ENCODE measurements around the gene TM2D1. TPM values are rescaled to one million over a fixed set of nuclear protein-coding genes. Genes with fewer than 3 reads are reported as not detected.

Gene TM2D1
- total RNA-seq, 1 donor from 2014 or later: 32.3 TPM

DNA sequence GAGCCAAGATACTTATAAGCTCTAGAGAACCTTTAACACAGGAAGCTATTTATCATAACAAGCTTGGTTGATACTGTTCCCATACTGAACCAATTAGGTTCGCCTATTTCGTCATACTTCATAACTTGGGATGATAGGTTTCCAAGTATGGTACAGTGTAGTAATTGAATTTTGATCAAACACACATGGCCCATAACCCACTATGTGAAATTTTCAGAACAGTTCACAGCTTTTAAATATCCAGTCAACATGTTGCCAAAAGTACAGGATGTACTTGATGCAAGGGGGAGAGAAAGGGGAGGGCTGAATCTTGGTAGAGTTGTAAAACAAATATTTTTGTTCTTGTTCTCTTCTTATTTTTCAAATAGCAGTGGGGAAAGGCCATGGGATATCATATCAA is 86.6 kb downstream of the TM2D1 start:
- H3K4me3 Mint-ChIP-seq (ENCODE audit: low read depth): no peak overlapping the region
- intact Hi-C loops (cut with micrococcal nuclease): no loop called here
- peaks cover 8% of the 10 kb centered on the region for H3K4me1 Mint-ChIP-seq (ENCODE audit: low read depth)
- no peak overlapping the region for H3K27ac Mint-ChIP-seq
- peaks cover 9% of the 10 kb centered on the region for H3K27me3 Mint-ChIP-seq (ENCODE audit: low read depth)
- H3K9me3 Mint-ChIP-seq: no peaks in the 10 kb centered on the region
- DNase-seq (ENCODE audit: low spot score): no peak
- H3K36me3 Mint-ChIP-seq (ENCODE audit: low read depth): no peaks in the 10 kb centered on the region

DNA sequence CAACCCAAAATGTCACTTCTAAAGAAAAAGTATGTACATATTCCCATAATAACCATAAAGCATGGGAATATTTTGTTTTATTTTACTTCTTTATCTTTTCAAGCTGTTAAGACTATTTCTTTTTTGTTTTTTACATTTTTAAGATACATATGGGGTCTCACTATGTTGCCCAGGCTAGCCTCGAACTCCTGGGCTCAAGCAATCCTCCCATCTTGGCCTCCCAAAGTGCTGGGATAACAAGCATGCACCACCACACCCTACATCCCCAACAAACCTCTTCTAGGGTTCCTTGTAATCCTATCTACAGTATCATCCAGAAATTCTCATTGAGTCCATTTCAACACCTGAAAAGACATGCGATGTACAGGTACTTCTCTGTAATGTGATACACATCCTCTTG is 87.5 kb downstream of the TM2D1 start:
- peaks cover 9% of the 10 kb centered on the region for H3K27me3 Mint-ChIP-seq (ENCODE audit: low read depth)
- no peak overlapping the region for H3K27ac Mint-ChIP-seq
- H3K36me3 Mint-ChIP-seq (ENCODE audit: low read depth): no peaks in the 10 kb centered on the region
- DNase-seq (ENCODE audit: low spot score): no peak
- no peaks in the 10 kb centered on the region for H3K9me3 Mint-ChIP-seq
- H3K4me3 Mint-ChIP-seq (ENCODE audit: low read depth): no peak overlapping the region
- H3K4me1 Mint-ChIP-seq (ENCODE audit: low read depth): peaks cover 8% of the 10 kb centered on the region
- intact Hi-C loops (cut with micrococcal nuclease): no loop called here

DNA sequence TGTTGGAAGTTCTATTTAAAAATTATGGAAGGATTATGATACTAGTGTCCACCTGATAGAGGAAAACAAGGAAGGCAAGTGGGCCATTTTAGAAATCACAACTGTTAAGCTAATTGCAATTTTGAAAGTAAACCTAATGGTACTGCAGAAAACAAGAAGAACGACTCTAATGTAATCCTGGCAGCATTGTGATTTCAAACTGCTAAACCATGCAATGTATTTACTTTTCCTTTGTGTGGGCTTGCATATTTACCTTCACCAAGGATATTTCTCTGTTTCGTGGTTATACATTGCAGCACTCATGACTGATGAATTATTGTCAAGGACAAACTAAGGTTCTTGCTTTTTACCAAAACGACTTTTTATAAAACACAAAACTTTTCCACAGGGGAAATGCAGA is 88.1 kb downstream of the TM2D1 start:
- Mint-ChIP-seq H3K9me3 (no peaks in the 10 kb centered on the region), H3K36me3 (ENCODE audit: low read depth) (no peaks in the 10 kb centered on the region), H3K27ac (no peak overlapping the region), H3K4me3 (ENCODE audit: low read depth) (no peak overlapping the region), H3K4me1 (ENCODE audit: low read depth) (peaks cover 7% of the 10 kb centered on the region), H3K27me3 (ENCODE audit: low read depth) (peaks cover 9% of the 10 kb centered on the region)
- DNase-seq (ENCODE audit: low spot score): no peak
- intact Hi-C loops (cut with micrococcal nuclease): no loop called here

DNA sequence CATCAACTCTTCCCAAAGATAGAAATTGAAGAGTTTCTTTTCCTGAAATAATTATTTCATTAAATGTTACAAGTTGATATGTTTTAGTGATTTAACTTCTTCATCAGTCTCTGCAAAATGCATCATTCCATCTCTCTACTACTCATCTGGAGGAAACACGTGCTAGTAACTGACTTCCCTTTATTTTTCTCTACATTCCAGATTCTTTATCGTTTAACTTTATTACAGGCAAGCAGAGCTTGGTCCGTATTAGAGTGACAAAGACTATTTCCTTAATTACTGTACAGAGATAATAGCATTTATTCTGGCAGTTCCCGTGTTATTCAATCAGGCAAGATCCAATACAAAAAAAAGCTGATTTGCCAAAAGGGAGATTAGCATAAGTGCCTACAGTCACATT is 88.6 kb downstream of the TM2D1 start:
- H3K27me3 Mint-ChIP-seq (ENCODE audit: low read depth): peaks cover 9% of the 10 kb centered on the region
- H3K9me3 Mint-ChIP-seq: no peaks in the 10 kb centered on the region
- H3K36me3 Mint-ChIP-seq (ENCODE audit: low read depth): no peaks in the 10 kb centered on the region
- H3K4me3 Mint-ChIP-seq (ENCODE audit: low read depth): no peak overlapping the region
- H3K27ac Mint-ChIP-seq: no peak overlapping the region
- H3K4me1 Mint-ChIP-seq (ENCODE audit: low read depth): peaks cover 3% of the 10 kb centered on the region
- DNase-seq (ENCODE audit: low spot score): no peak
- intact Hi-C loops (cut with micrococcal nuclease): no loop called here

DNA sequence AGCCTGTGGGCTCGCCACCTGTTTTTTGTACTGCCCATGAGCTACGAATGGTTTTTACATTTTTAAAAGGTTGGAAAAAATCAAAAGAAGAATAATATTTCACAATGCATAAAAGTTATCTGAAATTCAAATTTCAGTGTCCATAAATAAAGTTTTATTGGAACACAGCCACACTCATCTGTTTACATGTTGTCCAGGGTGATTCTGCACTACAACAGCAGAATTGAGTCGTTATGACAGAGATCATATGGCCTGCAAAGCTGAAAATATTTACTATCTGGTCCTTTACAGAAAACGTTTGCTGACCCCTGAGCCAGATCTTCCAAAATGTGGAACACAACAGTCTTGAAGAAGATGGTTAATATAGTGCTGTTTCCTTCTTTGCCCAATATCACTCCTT is 89.4 kb downstream of the TM2D1 start:
- DNase-seq (ENCODE audit: low spot score): no peak
- Mint-ChIP-seq H3K9me3 (no peaks in the 10 kb centered on the region), H3K27me3 (ENCODE audit: low read depth) (peaks cover 9% of the 10 kb centered on the region), H3K4me1 (ENCODE audit: low read depth) (no peaks in the 10 kb centered on the region), H3K36me3 (ENCODE audit: low read depth) (no peaks in the 10 kb centered on the region), H3K4me3 (ENCODE audit: low read depth) (no peak overlapping the region), H3K27ac (no peak overlapping the region)
- intact Hi-C loops (cut with micrococcal nuclease): no loop called here

DNA sequence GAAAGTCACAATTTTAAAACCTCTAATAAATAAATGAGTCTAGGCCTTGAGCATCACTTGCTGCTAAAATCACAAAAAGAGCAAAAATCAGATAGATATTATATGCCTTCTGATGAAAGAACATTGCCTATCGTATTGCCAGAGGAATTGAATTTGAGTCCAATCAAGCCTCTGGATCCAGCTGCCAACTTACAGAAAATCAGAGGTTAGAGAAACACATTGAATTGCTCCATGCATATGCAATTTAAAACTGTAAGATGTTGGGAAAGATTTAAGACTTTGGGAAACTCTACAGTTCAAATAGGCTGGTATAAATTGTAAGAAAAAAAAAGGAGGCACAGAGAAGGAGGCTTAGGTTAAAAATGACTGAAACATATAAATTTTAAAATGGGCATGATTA is 93.5 kb downstream of the TM2D1 start:
- no peaks in the 10 kb centered on the region for H3K4me1 Mint-ChIP-seq (ENCODE audit: low read depth)
- intact Hi-C loops (cut with micrococcal nuclease): no loop called here
- H3K27ac Mint-ChIP-seq: no peak overlapping the region
- no peaks in the 10 kb centered on the region for H3K9me3 Mint-ChIP-seq
- DNase-seq (ENCODE audit: low spot score): no peak
- H3K27me3 Mint-ChIP-seq (ENCODE audit: low read depth): peaks cover 7% of the 10 kb centered on the region
- no peaks in the 10 kb centered on the region for H3K36me3 Mint-ChIP-seq (ENCODE audit: low read depth)
- no peak overlapping the region for H3K4me3 Mint-ChIP-seq (ENCODE audit: low read depth)

Other genes with a start within 250 kb of the TM2D1 start
- 3.3 and 3.4 TPM in 2 replicates for gene PATJ, start 17.3 kb upstream of the TM2D1 start, total RNA-seq